Tibial nerve (tissue), 4 donors: ENCODE results near the gene BTRC. TPM values are rescaled to one million over a fixed set of nuclear protein-coding genes. Genes with fewer than 3 reads are reported as not detected.

ENCODE experiments used
- DNase-seq, 2 donors: peaks; one replicate each; pipeline ENCODE4 v3.0.0-alpha.2; 2019; ENCODE audit warnings: low spot score in 2 of 2
- H3K27ac ChIP-seq, 4 donors: fragments of 200-600 bp; sonication (generic) in 3 of 4; one replicate each; pipeline ENCODE4 v1.5.1; 2017 to 2019; ENCODE audit warnings: mild to moderate bottlenecking in 1 of 4
- H3K27me3 ChIP-seq, 2 donors: fragments of 200-600 bp; sonication (generic) in 1 of 2; one replicate each; pipeline versions ENCODE4 v1.5.1 to v1.6.0; 2017 to 2019
- H3K36me3 ChIP-seq, 3 donors: fragments of 200-600 bp; sonication (generic); one replicate each; pipeline ENCODE4 v1.5.1; 2018 to 2019
- H3K4me1 ChIP-seq, 4 donors: fragments of 200-600 bp; sonication (generic) in 3 of 4; one replicate each; pipeline ENCODE4 v1.5.1; 2017 to 2019
- H3K4me3 ChIP-seq, 4 donors: fragments of 200-600 bp; sonication (generic) in 3 of 4; one replicate each; pipeline ENCODE4 v1.5.1; 2017 to 2019; ENCODE audit warnings: mild to moderate bottlenecking in 1 of 4, moderate library complexity in 1 of 4
- H3K9me3 ChIP-seq, 4 donors: fragments of 200-600 bp; sonication (generic) in 3 of 4; one replicate each; pipeline ENCODE4 v1.5.1; 2017 to 2019
- EP300 ChIP-seq, 2 donors: sonication (generic); formaldehyde crosslinking; IDR thresholded peaks; one replicate each; pipeline ENCODE4 v1.6.1; 2017; ENCODE audit warnings: antibody characterized with exemption in 2 of 2, mild to moderate bottlenecking in 1 of 2
- POLR2A ChIP-seq, 2 donors: fragments of 450-650 bp; IDR thresholded peaks; one replicate each; pipeline ENCODE4 v1.6.1; 2017; ENCODE audit warnings: antibody characterized with exemption in 2 of 2, mild to moderate bottlenecking in 2 of 2, moderate library complexity in 2 of 2
- WGBS, 2 donors: methylation state at CpG; one replicate each; pipeline ENCODE4 v1.1.5; 2018; 5-methylcytosine and 5-hydroxymethylcytosine counted together
- total RNA-seq, 4 donors: library from RNA; depleted of rRNA; stranded (reverse); fragments of >200 nt; gene quantifications; one replicate each; pipeline ENCODE4 v1.1.0, GENCODE V29; 2016
- TF ChIP-seq, protein P1 (sequence below), 5 experiments: fragments of 200-600 bp in 3 of 5; fragments of 450-650 bp in 2 of 5; sonication (generic) in 3 of 5; IDR thresholded peaks; one replicate each; pipeline ENCODE4 v1.5.1; 2016 to 2019; ENCODE audit warnings: antibody characterized with exemption in 5 of 5, mild to moderate bottlenecking in 3 of 5, moderate library complexity in 2 of 5

Gene BTRC
- total RNA-seq, 4 donors from 2014 or later, result 7.9 to 14.2 (median 8.8) TPM

DNA sequence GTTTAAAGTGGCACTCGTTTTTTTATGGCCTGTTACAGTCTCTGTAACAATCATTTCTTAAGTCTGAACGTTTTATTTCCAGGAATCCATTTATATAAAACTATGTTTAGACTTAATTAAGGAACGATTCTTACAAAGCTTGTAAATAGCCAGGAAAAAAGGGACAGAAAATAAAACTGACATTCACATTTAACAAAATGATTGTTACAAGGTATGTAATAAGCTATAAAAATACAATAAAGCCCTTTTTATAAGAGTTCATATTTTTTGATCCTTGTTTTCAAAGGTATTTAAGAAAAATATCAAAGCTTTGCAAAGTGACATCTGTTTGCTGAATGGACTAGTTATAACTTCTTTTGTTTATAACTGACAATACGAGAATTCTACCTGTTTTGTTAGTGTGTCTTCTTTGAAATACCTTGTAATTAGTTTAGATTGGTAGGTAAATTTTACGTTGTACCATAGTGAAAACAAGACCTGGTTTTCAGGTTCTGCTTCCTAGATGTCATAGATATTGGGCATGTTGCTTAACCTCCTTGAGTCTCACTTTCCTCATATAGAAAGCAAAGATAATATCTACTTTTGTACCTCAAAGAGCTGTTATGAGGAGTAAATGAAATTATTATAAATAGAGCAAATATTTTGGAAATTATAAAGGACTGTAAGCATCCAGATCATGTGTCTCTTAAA lies 25.8 kb downstream of the BTRC start:
- TF ChIP-seq EP300 (IDR thresholded peaks at IDR 0.05) (no peak), POLR2A (IDR thresholded peaks at IDR 0.05) (no peak)
- TF ChIP-seq, protein P1, sequence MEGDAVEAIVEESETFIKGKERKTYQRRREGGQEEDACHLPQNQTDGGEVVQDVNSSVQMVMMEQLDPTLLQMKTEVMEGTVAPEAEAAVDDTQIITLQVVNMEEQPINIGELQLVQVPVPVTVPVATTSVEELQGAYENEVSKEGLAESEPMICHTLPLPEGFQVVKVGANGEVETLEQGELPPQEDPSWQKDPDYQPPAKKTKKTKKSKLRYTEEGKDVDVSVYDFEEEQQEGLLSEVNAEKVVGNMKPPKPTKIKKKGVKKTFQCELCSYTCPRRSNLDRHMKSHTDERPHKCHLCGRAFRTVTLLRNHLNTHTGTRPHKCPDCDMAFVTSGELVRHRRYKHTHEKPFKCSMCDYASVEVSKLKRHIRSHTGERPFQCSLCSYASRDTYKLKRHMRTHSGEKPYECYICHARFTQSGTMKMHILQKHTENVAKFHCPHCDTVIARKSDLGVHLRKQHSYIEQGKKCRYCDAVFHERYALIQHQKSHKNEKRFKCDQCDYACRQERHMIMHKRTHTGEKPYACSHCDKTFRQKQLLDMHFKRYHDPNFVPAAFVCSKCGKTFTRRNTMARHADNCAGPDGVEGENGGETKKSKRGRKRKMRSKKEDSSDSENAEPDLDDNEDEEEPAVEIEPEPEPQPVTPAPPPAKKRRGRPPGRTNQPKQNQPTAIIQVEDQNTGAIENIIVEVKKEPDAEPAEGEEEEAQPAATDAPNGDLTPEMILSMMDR (IDR thresholded peaks at IDR 0.05), result no peak
- 65 to 67% methylated on average over 5 of the region's 5 CpGs for WGBS, 2 donors
- DNase-seq, result no peak
- H3K4me3 ChIP-seq, result no peak overlapping the region
- no peak overlapping the region for H3K27ac ChIP-seq
- no peaks in the 10 kb centered on the region for H3K9me3 ChIP-seq
- H3K27me3 ChIP-seq, result no peaks in the 10 kb centered on the region
- H3K36me3 ChIP-seq, result peaks cover 0 to 10% (median 0%) of the 10 kb centered on the region in 3 donors
- H3K4me1 ChIP-seq, result peaks cover 0 to 4% (median 0%) of the 10 kb centered on the region in 4 donors

DNA sequence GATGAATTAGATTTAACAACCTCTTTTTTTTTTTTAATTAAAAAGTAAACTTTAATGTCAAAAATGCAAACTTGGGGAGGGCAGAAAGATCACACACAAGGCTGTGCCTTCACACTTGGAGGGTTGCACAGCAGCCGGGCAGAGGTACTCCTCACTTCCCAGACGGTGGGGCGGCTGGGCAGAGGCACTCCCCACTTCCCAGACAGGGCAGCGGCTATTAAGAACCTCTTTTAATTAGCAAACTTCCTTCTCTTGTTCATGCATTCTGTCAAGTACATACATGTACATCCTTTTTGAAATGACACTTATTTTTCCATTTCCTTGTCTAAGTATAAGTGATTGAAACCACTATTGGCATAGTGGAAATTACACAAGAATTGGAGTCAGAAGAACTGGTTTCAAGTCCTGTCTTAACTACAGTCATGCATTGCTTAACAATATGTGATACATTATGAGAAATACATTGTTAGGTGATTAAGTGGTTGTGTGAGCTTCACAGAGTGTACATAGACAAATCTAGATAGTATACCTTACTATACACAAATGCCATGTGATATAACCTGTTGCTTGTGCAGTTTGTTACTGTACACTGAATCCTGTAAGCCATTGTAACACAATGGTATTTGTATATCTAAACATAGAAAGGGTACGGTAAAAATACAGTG lies 26.5 kb downstream of the BTRC start:
- peaks cover 0 to 4% (median 0%) of the 10 kb centered on the region in 4 donors for H3K4me1 ChIP-seq
- TF ChIP-seq POLR2A (IDR thresholded peaks at IDR 0.05) (no peak), EP300 (IDR thresholded peaks at IDR 0.05) (no peak)
- TF ChIP-seq, protein P1 (IDR thresholded peaks at IDR 0.05), result no peak
- peaks cover 0 to 6% (median 0%) of the 10 kb centered on the region in 3 donors for H3K36me3 ChIP-seq
- H3K9me3 ChIP-seq, result no peaks in the 10 kb centered on the region
- H3K27me3 ChIP-seq, result no peaks in the 10 kb centered on the region
- H3K4me3 ChIP-seq, result no peak overlapping the region
- DNase-seq, result no peak
- WGBS, 2 donors, result 78 to 79% methylated on average over 5 of the region's 5 CpGs
- no peak overlapping the region for H3K27ac ChIP-seq

DNA sequence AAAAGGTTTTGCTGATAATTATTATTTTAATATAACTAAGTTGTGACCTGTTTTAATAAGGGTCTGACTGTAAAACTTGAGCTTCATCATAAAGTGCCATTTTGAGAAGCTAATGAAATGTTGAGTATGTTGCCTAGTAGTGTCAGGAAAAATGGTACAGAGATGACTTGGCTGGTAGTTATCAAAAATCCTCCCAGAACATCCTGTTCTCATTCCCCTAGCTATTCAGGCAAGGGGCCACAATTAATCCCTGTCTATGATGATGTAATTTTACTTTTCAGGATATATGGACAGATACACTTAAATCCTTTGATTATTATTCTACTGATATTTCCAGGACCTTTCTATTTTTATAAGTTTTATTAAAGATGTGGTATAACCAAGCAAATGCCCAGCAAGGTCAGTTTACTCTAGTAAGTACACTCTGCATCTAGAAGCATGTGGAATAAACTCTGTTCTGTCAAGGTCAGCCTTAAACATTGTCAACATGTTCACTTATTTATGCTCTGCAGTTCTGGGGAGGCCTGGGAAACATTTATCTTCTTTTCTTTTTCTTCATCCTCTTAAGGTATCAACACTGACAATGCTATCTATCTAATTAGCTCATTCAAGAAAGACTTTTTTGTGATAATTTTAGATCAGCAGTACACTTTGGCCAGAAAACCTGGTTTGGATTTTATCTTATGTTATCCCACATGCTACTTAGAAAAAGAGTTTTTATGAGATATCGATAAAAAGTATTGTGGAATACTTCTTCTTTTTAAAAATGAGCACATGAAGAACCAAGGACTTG lies 32.1 kb downstream of the BTRC start:
- no peak for DNase-seq
- H3K27ac ChIP-seq, result no peak overlapping the region

DNA sequence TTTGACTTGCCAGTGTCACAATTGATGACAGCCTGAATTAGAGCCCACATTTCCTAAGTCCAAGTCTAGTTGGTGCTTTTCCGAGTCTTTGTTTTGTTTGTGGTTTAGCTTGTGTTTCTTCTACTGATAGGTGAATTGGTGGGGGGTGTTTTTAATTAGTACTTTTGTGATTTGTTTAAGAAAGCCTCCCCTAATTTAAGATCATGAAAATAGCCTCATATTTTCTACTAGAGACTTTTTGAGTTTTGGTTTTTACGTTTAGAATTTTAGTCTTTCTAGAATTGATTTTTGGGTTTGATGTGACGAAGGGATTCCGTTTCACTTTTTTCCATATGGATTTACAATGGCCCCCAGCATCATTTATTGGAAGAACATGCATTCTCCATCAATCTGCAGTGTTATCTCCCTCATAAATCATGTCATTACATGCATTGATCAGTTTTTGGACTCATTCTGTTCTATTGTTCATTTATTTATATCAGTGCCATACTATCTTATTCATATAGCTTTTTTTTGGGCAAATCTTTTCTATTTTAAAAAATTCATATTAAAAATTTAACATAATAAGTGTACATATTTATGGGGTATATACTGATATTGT lies 32.8 kb downstream of the BTRC start:
- Histone ChIP-seq H3K27ac (no peak overlapping the region), H3K36me3 (no peaks in the 10 kb centered on the region), H3K4me3 (no peak overlapping the region), H3K27me3 (no peaks in the 10 kb centered on the region), H3K4me1 (peaks cover 0 to 12% (median 2%) of the 10 kb centered on the region in 4 donors), H3K9me3 (no peaks in the 10 kb centered on the region)
- TF ChIP-seq POLR2A (IDR thresholded peaks at IDR 0.05) (no peak), EP300 (IDR thresholded peaks at IDR 0.05) (no peak)
- TF ChIP-seq, protein P1 (IDR thresholded peaks at IDR 0.05), result no peak
- WGBS, 2 donors, result 88 to 91% methylated on average over 4 of the region's 4 CpGs
- no peak for DNase-seq

More for the DNA sequence above, 32.1 kb downstream of the BTRC start:
- WGBS, 2 donors, result 83 to 95% methylated on average over 1 of the region's 1 CpG
- Histone ChIP-seq H3K9me3 (no peaks in the 10 kb centered on the region), H3K4me3 (no peak overlapping the region), H3K36me3 (no peaks in the 10 kb centered on the region), H3K4me1 (peaks cover 0 to 12% (median 2%) of the 10 kb centered on the region in 4 donors), H3K27me3 (no peaks in the 10 kb centered on the region)
- TF ChIP-seq EP300 (IDR thresholded peaks at IDR 0.05) (no peak), POLR2A (IDR thresholded peaks at IDR 0.05) (no peak)
- TF ChIP-seq, protein P1 (IDR thresholded peaks at IDR 0.05), result no peak
